CD4-positive, alpha-beta T cell treated with Interleukin-6 at 100 ng/mL for 8 hours (primary cell): Measurements from ENCODE around the gene ABCB9.
"Not testable (repeated sequence)": the region's sequence is repeated elsewhere in the genome, so short reads cannot be mapped to it uniquely, and the experiment has no call there.

Source experiments
- DNase-seq: peaks from one replicate; pipeline ENCODE4 v3.0.0-alpha.2; 2020; ENCODE audit warnings: mixed read lengths, low spot score

ABCB9 gene

GRCh38 chr12:122965851-122966742 is at the start of gene ABCB9:
Gene ABCB9, minus strand, starts transcription at chr12:122966463. Its CDS starts 6,228 bp downstream, at chr12:122960235.
- DNase-seq, result peak; percentile 97

GRCh38 chr12:123014473-123014872 is 48.2 kb upstream of the ABCB9 start:
- DNase-seq, result not testable (repeated sequence)

GRCh38 chr12:123013185-123014095 is 47.2 kb upstream of the ABCB9 start:
- no peak for DNase-seq

DNA sequence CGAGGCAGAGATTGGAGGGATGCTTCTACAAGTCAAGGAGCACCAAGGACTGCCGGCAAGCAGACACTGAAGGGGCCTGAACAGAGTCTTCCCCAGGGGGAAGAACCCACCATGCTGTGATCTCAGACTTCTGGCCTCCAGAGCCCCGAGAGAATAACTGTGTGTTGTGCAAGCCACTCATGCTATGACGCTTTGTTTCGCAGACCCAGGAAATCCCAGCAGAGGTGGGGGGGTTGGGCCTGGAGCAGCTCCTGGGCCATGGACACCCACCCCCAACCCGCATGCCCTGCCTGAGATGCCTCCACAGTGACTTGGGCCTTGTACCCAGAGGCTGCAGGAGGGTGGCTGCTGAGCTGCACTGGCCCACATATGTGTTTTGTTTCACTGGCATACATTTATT is 45.4 kb upstream of the ABCB9 start:
- no peak for DNase-seq

DNA sequence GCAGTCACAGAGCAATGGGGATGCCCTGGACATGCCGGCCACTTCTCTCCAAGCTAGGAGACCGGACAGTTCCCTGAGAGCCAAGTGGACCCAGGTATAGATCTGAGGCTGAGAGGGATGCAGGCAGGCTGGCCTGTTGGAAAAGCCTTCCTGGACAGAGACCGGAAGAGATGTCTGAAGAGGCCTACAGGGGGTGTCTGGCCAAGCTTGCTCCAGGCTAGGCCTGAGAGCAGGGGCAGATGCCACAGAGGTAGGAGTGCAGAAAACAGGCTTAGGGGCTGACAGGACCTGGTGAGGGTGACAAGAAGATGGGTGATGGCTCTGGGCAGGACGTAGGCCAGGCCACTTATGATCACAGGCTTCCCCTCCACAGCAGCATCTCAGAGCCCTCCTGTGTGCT is 44.4 kb upstream of the ABCB9 start:
- DNase-seq, result no peak

DNA sequence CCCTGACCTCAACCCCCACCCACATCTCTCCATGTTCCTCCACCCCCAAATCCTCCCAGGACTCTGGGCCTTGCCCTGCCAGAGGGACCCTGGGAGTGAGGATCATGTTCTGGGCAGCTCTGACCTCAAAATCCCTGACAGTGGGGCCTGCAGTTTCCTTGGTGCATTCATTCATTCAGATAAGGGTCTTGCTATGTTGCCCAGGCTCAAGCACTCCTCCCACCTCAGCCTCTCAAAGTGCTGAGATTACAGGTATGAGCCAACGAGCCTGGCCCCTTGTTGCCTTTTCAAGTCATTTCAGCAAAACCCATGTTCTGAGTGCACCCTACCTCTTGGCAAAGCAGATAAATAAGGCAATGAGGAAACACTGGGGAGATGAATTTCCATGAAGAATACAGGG is 43.8 kb upstream of the ABCB9 start:
- DNase-seq, result no peak

GRCh38 chr12:123006977-123007376 is 40.7 kb upstream of the ABCB9 start:
- DNase-seq, result no peak

GRCh38 chr12:123005081-123005626 is 38.9 kb upstream of the ABCB9 start:
- DNase-seq, result no peak

- DNase-seq, result no peak
These were observed 38.0 kb upstream of the ABCB9 start for GRCh38 chr12:123004287-123004686.

GRCh38 chr12:123003257-123003656 is 37.0 kb upstream of the ABCB9 start:
- no peak for DNase-seq

DNA sequence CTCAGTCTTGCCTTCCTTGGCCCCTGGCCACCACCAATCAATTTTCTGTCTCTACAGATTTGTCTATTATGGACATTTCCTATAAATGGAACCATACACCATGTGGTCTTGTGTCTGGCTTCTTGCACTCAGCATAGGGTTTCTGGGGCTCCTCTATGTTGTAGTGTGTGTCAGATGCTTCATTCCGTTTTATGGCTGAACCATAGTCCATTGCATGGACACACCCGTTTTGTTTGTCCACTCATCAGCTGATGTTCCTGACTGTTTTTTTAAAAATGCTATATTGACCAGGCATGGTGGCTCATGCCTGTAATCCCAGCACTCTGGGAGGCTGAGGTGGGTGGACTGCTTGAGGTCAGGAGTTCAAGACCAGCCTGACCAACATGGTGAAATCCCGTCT is 35.2 kb upstream of the ABCB9 start:
- no peak for DNase-seq

DNA sequence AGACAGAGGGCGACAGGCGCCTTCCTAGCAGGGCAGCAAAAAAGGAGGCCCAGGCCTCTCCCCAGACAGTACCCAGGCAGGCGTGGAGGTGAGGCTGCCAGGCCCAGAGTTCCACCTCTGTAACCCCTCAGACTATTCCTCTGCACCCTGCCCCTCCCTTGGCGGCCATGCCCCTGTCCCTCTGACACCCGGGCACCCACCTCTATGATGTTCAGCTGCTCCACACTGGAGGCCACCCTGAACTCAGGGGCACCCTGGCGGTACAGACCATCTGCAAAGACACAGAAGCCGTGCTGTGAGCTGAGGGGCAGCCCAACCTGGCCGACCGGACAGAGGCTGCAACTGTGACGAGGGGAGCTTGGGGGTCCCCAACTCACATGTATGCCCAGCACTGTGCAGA is 34.3 kb upstream of the ABCB9 start:
- no peak for DNase-seq

DNA sequence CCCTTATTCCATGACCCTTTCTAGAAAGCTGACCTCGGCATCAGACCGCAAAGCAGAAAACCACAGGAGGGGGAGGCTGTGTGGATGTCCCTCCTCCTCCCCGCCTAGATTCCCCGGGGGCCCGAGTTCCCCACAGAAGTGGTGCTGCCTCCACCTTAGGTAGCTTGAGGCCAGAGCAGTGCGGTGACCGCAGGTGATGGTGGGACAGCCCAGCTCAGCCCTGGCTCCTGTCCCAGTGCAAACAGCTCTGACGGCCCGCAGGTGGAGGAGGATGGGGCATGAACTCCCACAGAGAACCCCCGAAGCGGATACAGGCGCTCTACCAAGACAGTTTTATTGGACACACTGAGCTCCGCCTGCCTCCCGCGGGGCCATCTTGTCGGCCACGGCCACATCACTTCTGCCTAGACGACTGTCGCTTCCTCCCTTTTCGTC is 33.7 kb upstream of the ABCB9 start:
- DNase-seq, result no peak

DNA sequence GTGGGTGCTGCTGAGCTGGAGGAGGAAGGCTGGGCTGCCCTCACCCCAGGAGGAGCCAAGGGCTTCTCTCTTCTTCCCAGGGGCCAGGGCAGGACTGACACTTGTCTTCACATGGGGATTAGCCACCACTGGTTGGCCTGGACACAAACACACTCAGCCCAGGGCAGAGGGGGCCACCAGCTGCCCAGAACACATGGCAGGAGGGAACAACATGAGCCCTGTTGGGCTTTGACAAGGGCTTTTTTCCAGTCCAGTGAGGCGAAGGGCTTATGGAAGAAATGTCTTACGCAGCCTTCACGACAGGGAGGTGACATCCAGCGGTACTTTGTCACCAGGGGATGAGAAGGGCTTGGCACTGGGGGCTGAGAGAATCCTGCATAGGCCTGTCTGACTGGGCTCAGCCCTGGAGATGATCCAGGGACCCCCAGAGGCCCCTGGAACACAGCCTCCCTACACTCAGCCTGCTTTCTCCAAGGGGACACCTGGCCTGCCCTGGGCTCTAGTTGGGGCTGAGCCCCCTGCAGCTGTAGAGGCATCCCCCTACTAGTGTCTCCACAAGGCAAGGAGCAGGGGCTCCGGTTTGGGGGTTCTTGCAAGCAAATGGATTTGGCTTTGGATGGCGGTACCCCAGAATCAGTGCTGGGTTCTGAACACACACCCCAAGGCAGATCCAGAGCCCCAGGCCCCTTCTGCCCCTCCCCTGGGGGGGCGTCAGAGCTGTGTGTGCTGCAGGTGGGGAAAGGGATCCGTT is 33.1 kb upstream of the ABCB9 start:
- DNase-seq, result no peak

DNA sequence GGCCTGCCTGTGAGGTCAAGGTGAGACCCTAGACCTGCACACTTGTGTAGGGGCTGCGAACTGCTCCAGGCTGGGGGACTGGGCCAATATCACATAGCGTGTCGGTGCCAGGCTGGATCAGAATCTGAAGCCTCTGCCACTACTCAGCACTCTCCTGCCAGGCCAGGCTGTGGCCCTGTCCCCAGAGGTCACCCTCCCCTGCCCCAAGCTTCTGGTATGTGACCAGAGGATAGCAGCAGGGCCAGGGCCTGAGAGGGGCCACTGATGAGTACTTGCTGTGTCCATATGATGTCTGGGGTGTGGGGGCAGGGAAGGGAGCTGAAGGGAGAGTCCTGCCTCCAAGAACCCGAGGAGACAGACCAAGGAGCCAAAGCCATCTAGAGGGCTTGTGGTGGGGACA is 32.1 kb upstream of the ABCB9 start:
- DNase-seq, result no peak

DNA sequence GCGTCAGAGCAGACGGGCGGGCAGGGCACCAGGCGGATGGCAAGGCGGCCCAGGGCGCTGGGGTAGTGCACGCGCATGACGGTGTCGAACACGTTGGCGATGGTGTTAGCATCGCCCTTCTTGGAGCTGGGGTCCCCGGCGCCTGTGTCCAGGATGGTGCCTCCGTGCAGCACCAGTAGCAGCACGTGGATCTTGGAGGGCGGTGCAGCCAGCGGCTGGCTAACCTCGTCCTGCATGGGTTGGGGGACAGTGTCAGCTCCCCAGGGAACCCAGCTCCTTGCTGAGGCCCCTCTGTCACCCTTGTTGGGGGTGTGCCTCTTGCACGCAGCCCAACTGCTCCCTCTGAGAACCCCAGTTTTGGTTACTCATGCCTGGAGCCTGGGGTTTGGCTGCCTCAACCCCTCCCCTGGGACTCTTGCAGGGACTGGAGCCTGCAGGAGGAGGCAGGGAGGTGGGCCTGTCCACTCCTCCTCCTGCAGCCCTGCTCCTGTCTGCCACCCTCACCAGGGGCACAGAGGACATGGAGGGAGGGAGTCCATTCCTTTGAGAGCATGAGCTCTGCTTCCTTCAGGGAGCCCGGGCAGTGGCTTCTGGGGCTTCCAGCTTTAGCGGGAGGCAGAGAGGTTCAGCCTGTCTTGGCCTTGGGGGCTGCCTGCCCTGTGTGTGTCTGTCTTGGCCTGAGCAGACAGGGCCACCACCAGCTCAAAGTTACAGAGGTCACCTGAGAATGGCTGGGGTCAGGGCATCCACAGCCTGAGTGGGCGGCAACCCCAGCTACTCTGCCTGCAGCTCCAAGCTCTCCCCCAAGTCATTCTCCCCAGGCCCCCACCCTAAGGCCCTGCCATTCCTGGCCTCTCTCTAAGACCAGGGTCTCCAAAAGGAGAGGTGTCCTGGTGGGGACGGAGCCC is 31.3 kb upstream of the ABCB9 start:
- DNase-seq, result no peak

DNA sequence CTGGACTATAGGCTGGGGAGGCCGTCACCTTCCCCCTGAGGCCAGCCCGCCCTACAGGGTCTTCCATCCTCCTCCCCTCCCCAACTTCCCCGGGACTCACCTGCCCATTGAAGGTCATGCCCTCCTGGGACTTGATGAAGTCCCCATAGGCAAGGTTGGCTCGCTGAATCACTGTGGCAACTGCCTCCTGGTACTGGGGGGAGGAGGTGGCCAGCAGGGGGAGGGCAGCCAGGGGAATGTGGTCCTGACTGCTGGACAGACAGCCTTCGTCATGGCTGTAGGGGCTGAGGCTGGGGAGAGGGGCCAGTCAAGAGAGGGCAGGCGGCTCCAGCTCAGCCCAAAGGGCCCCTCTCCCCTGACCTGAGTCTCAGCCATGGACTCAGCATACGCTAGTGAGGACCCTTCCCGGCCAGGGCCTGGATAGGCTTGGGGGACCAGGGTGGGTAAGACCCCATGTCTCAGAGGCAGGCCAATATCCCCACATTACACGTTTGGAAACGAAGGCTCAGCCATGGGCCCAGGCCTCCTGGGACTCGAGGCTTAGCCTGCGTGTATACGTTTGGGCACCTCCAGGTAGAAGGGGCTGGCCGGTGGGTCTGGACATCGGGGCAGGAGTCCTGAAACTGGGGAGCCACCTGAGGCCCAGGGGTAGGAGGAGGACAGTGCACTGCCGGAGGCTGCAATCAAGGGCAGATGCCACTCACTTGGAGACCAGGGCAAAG is 30.5 kb upstream of the ABCB9 start:
- DNase-seq, result no peak

DNA sequence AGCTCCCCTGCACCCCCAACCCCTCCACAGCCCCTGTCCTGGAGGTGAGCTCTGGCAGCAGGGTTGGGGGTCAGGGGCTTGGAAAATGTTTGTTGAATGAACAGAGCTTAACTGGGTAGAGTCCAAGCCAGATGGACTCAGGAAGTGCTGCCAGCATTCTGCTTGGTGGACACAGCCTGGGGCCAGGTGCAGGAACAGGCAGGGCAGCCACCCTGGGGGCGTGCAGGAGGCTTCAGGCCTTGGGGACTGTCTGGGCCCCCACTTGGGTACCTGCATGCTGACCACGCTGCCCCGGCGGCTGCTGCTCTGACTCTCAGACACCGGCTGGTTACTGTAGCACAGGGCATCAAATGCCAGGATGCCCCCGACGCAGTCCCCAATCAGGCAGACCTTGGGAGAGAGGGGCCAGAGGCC is 29.9 kb upstream of the ABCB9 start:
- no peak for DNase-seq

DNA sequence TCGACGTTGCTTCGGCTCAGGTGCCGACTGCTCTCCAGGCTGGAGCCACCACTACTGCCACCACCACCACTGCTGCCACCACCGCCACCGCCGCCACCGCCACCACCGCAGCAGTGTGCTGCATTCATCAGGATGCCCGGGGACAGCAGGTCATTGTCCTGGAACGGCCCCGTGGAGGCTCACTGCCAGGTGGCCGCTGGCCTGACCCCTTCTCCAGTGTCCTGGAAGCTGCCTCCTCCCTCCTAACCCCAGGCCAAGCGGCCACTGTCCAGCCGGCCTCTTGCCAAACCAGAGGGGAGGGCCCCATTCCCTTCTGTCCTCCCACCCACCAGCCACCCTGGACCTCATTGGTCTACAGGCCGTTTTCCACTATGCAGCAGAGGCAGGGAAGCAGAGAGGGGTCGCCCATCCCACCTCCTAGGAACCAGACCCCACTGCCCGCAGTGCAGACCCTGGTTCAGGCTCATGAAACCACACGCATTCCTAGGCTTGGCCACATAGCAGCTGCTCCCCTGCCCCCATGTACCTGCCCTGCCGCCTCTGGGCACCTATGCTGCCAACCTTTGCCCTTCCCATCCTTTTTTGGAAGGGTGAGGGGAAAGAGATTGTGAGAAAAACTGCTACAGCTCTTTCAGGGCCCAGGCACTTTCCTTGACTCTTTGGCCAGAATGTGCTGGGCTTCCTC is 29.4 kb upstream of the ABCB9 start:
- DNase-seq, result no peak
